Keratinocyte (primary cell): Measurements from ENCODE around the gene FHAD1. TPM values are rescaled to one million over a fixed set of nuclear protein-coding genes. Genes with fewer than 3 reads are reported as not detected.
A peak's percentile ranks its signal among the peaks of the same experiment; 100 is the strongest.

Experiments
- DNase-seq: peaks from one replicate; pipeline ENCODE4 v3.0.0-alpha.2; 2011; ENCODE audit warnings: low read depth, missing footprints, low spot score
- FAIRE-seq: peaks from 2 replicates; lab custom pipeline; 2011; peaks lifted over from hg19 to GRCh38; lab: Jason Lieb, UNC
- H2AFZ ChIP-seq: 2 replicates; pipeline ENCODE4 v1.6.0; 2012; ENCODE audit warnings: low read length, control low read depth, inconsistent platforms; ENCODE audit not compliant: control insufficient read depth
- H3K27ac ChIP-seq: 2 replicates; pipeline ENCODE4 v1.5.1; 2011; ENCODE audit warnings: low read length; ENCODE audit not compliant: control insufficient read depth, insufficient read depth
- H3K27me3 ChIP-seq: 3 replicates; pipeline ENCODE4 v1.6.0; 2011; ENCODE audit warnings: low read length; ENCODE audit not compliant: control insufficient read depth, insufficient read depth; ENCODE audit errors: extremely low read depth
- H3K36me3 ChIP-seq, 2 experiments: 2 replicates in 1 of 2; 3 replicates in 1 of 2; pipeline ENCODE4 v1.5.1; 2011; ENCODE audit warnings: low read length in 2 of 2, mild to moderate bottlenecking in 1 of 2; ENCODE audit not compliant: control insufficient read depth in 2 of 2, insufficient read depth in 2 of 2; ENCODE audit errors: extremely low read depth in 1 of 2
- H3K4me1 ChIP-seq: 3 replicates; pipeline ENCODE4 v1.5.1; 2011; ENCODE audit warnings: low read length; ENCODE audit not compliant: control insufficient read depth, insufficient read depth; ENCODE audit errors: extremely low read depth
- H3K4me2 ChIP-seq: 3 replicates; pipeline ENCODE4 v1.6.0; 2011; ENCODE audit warnings: low read depth, low read length; ENCODE audit not compliant: control insufficient read depth, insufficient read depth; ENCODE audit errors: extremely low read depth
- H3K4me3 ChIP-seq, 3 experiments: fragments of 200-600 bp in 1 of 3; sonication (generic) in 1 of 3; 2 replicates in 2 of 3; 3 replicates in 1 of 3; pipeline ENCODE4 v1.5.1; 2011 to 2016; ENCODE audit warnings: low read length in 3 of 3, mild to moderate bottlenecking in 3 of 3, control low read depth in 2 of 3, inconsistent platforms in 1 of 3, low read depth in 1 of 3, mixed read lengths in 1 of 3, mixed run types in 1 of 3, moderate library complexity in 1 of 3; ENCODE audit not compliant: control insufficient read depth in 2 of 3, insufficient read depth in 2 of 3; ENCODE audit errors: extremely low read depth in 1 of 3
- H3K79me2 ChIP-seq: 2 replicates; pipeline ENCODE4 v1.6.0; 2012; ENCODE audit warnings: low read length; ENCODE audit not compliant: control insufficient read depth, insufficient read depth
- H3K9ac ChIP-seq: 3 replicates; pipeline ENCODE4 v1.6.0; 2011; ENCODE audit warnings: low read length; ENCODE audit not compliant: control insufficient read depth, insufficient read depth; ENCODE audit errors: extremely low read depth
- H3K9me1 ChIP-seq: 3 replicates; pipeline ENCODE4 v1.6.0; 2011; ENCODE audit warnings: low read length; ENCODE audit not compliant: control insufficient read depth, insufficient read depth; ENCODE audit errors: extremely low read depth
- H3K9me3 ChIP-seq: 2 replicates; pipeline ENCODE4 v1.5.1; 2012; ENCODE audit warnings: low read depth, low read length; ENCODE audit not compliant: control insufficient read depth
- H4K20me1 ChIP-seq: 3 replicates; pipeline ENCODE4 v1.6.0; 2011; ENCODE audit warnings: low read length; ENCODE audit not compliant: control insufficient read depth, insufficient read depth; ENCODE audit errors: extremely low read depth
- CTCF ChIP-seq, 3 experiments: IDR thresholded peaks in 1 of 3; conservative IDR thresholded peaks in 1 of 3; optimal IDR thresholded peaks in 1 of 3; 2 replicates in 2 of 3; 3 replicates in 1 of 3; pipeline versions ENCODE3 to v1.5.1; 2011; ENCODE audit warnings: low read length in 3 of 3, mild to moderate bottlenecking in 3 of 3, moderate library complexity in 2 of 3, control low read depth in 1 of 3, inconsistent platforms in 1 of 3; ENCODE audit not compliant: insufficient read depth in 2 of 3; ENCODE audit errors: extremely low read depth in 1 of 3
- EZH2 ChIP-seq: IDR thresholded peaks from one replicate; pipeline ENCODE4 v1.6.1; 2012; ENCODE audit warnings: inconsistent platforms, mild to moderate bottlenecking, low read length, moderate library complexity
- dilution Hi-C: fragments of 300-500 bp; cut with MboI; formaldehyde crosslinking; loops from one replicate; pipeline ENCODE4 v1.7.0; 2020; ENCODE audit warnings: low sequenced_read_pairs; ENCODE audit not compliant: extremely low pct_ligation_motif_present
- polyA plus RNA-seq, 5 experiments: library from polyadenylated mRNA; depleted of rRNA in 3 of 5; stranded (reverse) in 3 of 5; stranded (forward) in 1 of 5; unstranded in 1 of 5; fragments of >200 nt; gene quantifications; 1 replicate in 1 of 5; 2 replicates in 3 of 5; 3 replicates in 1 of 5; pipeline versions ENCODE4 v1.2.1 to v1.2.3, GENCODE V29; 2011 to 2012; ENCODE audit warnings: missing spikeins in 2 of 5, low read depth in 1 of 5, low replicate concordance in 1 of 5

Gene FHAD1
- polyA plus RNA-seq, 1 donor (not counting 4 experiments of a cell fraction or from before 2014, with no cell fraction given) = 0.09 TPM

GRCh38 chr1:15407580-15407979 lies 160.6 kb downstream of the FHAD1 start:
- dilution Hi-C loops = no loop called here
- Histone ChIP-seq H3K4me3 (no peak overlapping the region), H3K36me3 (peaks cover 0 to 1% of the 10 kb centered on the region in 2 experiments), H4K20me1 (peaks cover 4% of the 10 kb centered on the region), H3K79me2 (peaks cover 28% of the 10 kb centered on the region), H3K27me3 (no peaks in the 10 kb centered on the region), H3K9me3 (no peaks in the 10 kb centered on the region), H3K9me1 (no peaks in the 10 kb centered on the region), H3K4me1 (peaks cover 26% of the 10 kb centered on the region), H3K4me2 (peak overlapping the region; percentile 17), H3K27ac (no peak overlapping the region), H2AFZ (no peak overlapping the region), H3K9ac (no peak overlapping the region)
- FAIRE-seq (no peak), DNase-seq (no peak)
- TF ChIP-seq CTCF (optimal IDR thresholded peaks at IDR 0.05 in 1 of 3, IDR thresholded peaks at IDR 0.05 in 1 of 3, conservative IDR thresholded peaks at IDR 0.05 in 1 of 3; ENCODE audit: extremely low read depth in 1 of 3, insufficient read depth in 2 of 3, low read length in 3 of 3) (no peak), EZH2 (no peak)

GRCh38 chr1:15408890-15409387 lies 161.9 kb downstream of the FHAD1 start:
- peaks cover 41% of the 10 kb centered on the region for H3K79me2 ChIP-seq
- H3K27me3 ChIP-seq = no peaks in the 10 kb centered on the region
- peaks cover 0 to 13% of the 10 kb centered on the region in 2 experiments for H3K36me3 ChIP-seq
- peaks cover 28% of the 10 kb centered on the region for H3K4me1 ChIP-seq
- no peaks in the 10 kb centered on the region for H3K9me3 ChIP-seq
- DNase-seq = no peak
- no peak overlapping the region for H2AFZ ChIP-seq
- FAIRE-seq = no peak
- TF ChIP-seq EZH2 (no peak), CTCF (optimal IDR thresholded peaks at IDR 0.05 in 1 of 3, IDR thresholded peaks at IDR 0.05 in 1 of 3, conservative IDR thresholded peaks at IDR 0.05 in 1 of 3; ENCODE audit: extremely low read depth in 1 of 3, insufficient read depth in 2 of 3, low read length in 3 of 3) (no peak)
- peaks cover 2% of the 10 kb centered on the region for H3K9me1 ChIP-seq
- H3K4me3 ChIP-seq = peak overlapping the region in 2 of 3 experiments; percentile 84 to 90
- no peak overlapping the region for H3K27ac ChIP-seq
- H3K4me2 ChIP-seq = peak overlapping the region; percentile 74
- dilution Hi-C loops = no loop called here
- H3K9ac ChIP-seq = peak overlapping the region; percentile 82
- peaks cover 7% of the 10 kb centered on the region for H4K20me1 ChIP-seq
